Testis (tissue), 3 donors: ENCODE data around the gene MAPK11. TPM values are rescaled to one million over a fixed set of nuclear protein-coding genes. Genes with fewer than 3 reads are reported as not detected.

ENCODE experiments used
- DNase-seq: peaks from one replicate; pipeline ENCODE4 v3.0.0-alpha.2; 2019
- H3K27ac ChIP-seq, 2 donors: fragments of 200-600 bp; sonication (generic); one replicate each; pipeline ENCODE4 v1.5.1; 2019
- H3K27me3 ChIP-seq: fragments of 200-600 bp; sonication (generic); one replicate; pipeline ENCODE4 v1.5.1; 2019
- H3K36me3 ChIP-seq: fragments of 200-600 bp; sonication (generic); one replicate; pipeline ENCODE4 v1.5.1; 2017; ENCODE audit warnings: low read depth; ENCODE audit errors: missing control alignments
- H3K4me1 ChIP-seq: fragments of 200-600 bp; sonication (generic); one replicate; pipeline ENCODE4 v1.5.1; 2019
- H3K4me3 ChIP-seq, 2 donors: fragments of 200-600 bp; sonication (generic); one replicate each; pipeline ENCODE4 v1.5.1; 2017 to 2019
- H3K9me3 ChIP-seq: fragments of 200-600 bp; sonication (generic); one replicate; pipeline ENCODE4 v1.5.1; 2017
- POLR2A ChIP-seq: fragments of 450-650 bp; IDR thresholded peaks from one replicate; pipeline ENCODE4 v1.6.1; 2017; ENCODE audit warnings: antibody characterized with exemption, mild to moderate bottlenecking, moderate library complexity
- WGBS, 2 donors: methylation state at CpG; one replicate each; pipeline ENCODE4 v1.1.5; 2018; 5-methylcytosine and 5-hydroxymethylcytosine counted together
- intact Hi-C: fragments of 100-400 bp; cut with DNase I; formaldehyde crosslinking; loops from one replicate; pipeline ENCODE4 v1.15.1; 2023; ENCODE audit warnings: low total_unique reads
- polyA plus RNA-seq: library from polyadenylated mRNA; stranded (reverse); fragments of 350-450 nt; fragmentation: Illumina TruSeq; extraction: RNeasy Lipid Tissue Mini Kit (QIAGEN cat#74804); gene quantifications from one replicate; pipeline ENCODE4 v1.2.3, GENCODE V29; 2014; ENCODE audit warnings: low read depth, low replicate concordance; ENCODE audit not compliant: insufficient read depth
- total RNA-seq, 2 donors: library from RNA; depleted of rRNA; stranded (reverse); fragments of >200 nt; gene quantifications; one replicate each; pipeline ENCODE4 v1.2.3, GENCODE V29; 2016
- TF ChIP-seq, protein P1 (sequence below), 3 experiments: fragments of 450-650 bp in 2 of 3; fragments of 200-600 bp in 1 of 3; sonication (generic) in 1 of 3; IDR thresholded peaks; one replicate each; pipeline ENCODE4 v1.5.1; 2016 to 2019; ENCODE audit warnings: antibody characterized with exemption in 3 of 3, mild to moderate bottlenecking in 2 of 3, moderate library complexity in 1 of 3

Gene MAPK11
- total and polyA plus RNA-seq, 3 donors from 2014 or later = 6.4 to 10.7 (median 8.3) TPM

- no peaks in the 10 kb centered on the region for H3K36me3 ChIP-seq
- H3K27ac ChIP-seq = no peak overlapping the region
- TF ChIP-seq POLR2A = no peak
- TF ChIP-seq, protein P1, sequence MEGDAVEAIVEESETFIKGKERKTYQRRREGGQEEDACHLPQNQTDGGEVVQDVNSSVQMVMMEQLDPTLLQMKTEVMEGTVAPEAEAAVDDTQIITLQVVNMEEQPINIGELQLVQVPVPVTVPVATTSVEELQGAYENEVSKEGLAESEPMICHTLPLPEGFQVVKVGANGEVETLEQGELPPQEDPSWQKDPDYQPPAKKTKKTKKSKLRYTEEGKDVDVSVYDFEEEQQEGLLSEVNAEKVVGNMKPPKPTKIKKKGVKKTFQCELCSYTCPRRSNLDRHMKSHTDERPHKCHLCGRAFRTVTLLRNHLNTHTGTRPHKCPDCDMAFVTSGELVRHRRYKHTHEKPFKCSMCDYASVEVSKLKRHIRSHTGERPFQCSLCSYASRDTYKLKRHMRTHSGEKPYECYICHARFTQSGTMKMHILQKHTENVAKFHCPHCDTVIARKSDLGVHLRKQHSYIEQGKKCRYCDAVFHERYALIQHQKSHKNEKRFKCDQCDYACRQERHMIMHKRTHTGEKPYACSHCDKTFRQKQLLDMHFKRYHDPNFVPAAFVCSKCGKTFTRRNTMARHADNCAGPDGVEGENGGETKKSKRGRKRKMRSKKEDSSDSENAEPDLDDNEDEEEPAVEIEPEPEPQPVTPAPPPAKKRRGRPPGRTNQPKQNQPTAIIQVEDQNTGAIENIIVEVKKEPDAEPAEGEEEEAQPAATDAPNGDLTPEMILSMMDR (IDR thresholded peaks at IDR 0.05) = no peak
- WGBS, 2 donors = 88 to 94% methylated on average over 13 to 19 of the region's 19 CpGs
- H3K4me1 ChIP-seq = peaks cover 9% of the 10 kb centered on the region
- H3K4me3 ChIP-seq = no peak overlapping the region
- intact Hi-C loops = no loop called here
- H3K9me3 ChIP-seq = no peaks in the 10 kb centered on the region
- no peaks in the 10 kb centered on the region for H3K27me3 ChIP-seq
- no peak for DNase-seq
Observed at GRCh38 chr22:50255099-50255498, 15.1 kb downstream of the MAPK11 start.

DNA sequence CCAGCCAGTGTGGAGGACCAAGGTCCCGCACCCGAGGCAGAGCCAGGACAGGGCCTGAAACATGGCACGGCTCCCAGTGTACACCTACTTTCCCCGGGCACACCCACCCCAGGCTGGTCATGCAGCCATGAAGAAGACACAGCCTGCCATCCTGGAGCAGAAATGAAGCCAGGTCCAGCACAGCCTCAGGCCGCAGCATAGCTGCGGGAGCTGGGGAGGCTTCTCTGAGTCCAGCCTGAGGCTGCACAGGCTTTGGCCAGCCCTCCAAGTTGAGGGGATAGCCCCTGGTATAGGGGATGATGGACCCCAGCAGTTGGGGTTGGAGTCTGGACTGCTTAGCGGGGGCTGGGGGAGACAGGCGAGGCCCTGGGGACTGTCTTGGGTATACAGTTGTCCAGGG lies 16.2 kb downstream of the MAPK11 start:
- TF ChIP-seq POLR2A = no peak
- TF ChIP-seq, protein P1 (IDR thresholded peaks at IDR 0.05) = no peak
- intact Hi-C loops = no loop called here
- DNase-seq = no peak
- Histone ChIP-seq H3K4me3 (no peak overlapping the region), H3K9me3 (no peaks in the 10 kb centered on the region), H3K36me3 (no peaks in the 10 kb centered on the region), H3K27me3 (no peaks in the 10 kb centered on the region), H3K27ac (no peak overlapping the region), H3K4me1 (peaks cover 11% of the 10 kb centered on the region)
- 80 to 89% methylated on average over 4 to 8 of the region's 8 CpGs for WGBS, 2 donors

- Histone ChIP-seq H3K4me3 (no peak overlapping the region), H3K9me3 (no peaks in the 10 kb centered on the region), H3K36me3 (no peaks in the 10 kb centered on the region), H3K27me3 (no peaks in the 10 kb centered on the region), H3K4me1 (peaks cover 11% of the 10 kb centered on the region), H3K27ac (no peak overlapping the region)
- DNase-seq = no peak
- intact Hi-C loops = no loop called here
- 67 to 85% methylated on average over 6 to 19 of the region's 22 CpGs for WGBS, 2 donors
- no peak for TF ChIP-seq POLR2A
- TF ChIP-seq, protein P1 (IDR thresholded peaks at IDR 0.05) = no peak
Observed at GRCh38 chr22:50253046-50253915, 16.9 kb downstream of the MAPK11 start.

- TF ChIP-seq POLR2A = no peak
- TF ChIP-seq, protein P1 (IDR thresholded peaks at IDR 0.05) = peak in 2 of 3 experiments; percentile 37 to 59
- H3K27ac ChIP-seq = no peak overlapping the region
- peak; percentile 80 for DNase-seq
- H3K4me3 ChIP-seq = no peak overlapping the region
- WGBS, 2 donors = 63 to 73% methylated on average over 13 to 25 of the region's 25 CpGs
- H3K9me3 ChIP-seq = no peaks in the 10 kb centered on the region
- intact Hi-C loops = no loop called here
- H3K4me1 ChIP-seq = peaks cover 11% of the 10 kb centered on the region
- H3K36me3 ChIP-seq = no peaks in the 10 kb centered on the region
- H3K27me3 ChIP-seq = no peaks in the 10 kb centered on the region
Observed at GRCh38 chr22:50252082-50253045, 17.8 kb downstream of the MAPK11 start.
